ENCODE results near the gene PIR. TPM values are rescaled to one million over a fixed set of nuclear protein-coding genes. Genes with fewer than 3 reads are reported as not detected.

Gene PIR
- total and polyA plus RNA-seq, 12 donors: 11.9 to 48.6 (median 21.4) TPM

DNA sequence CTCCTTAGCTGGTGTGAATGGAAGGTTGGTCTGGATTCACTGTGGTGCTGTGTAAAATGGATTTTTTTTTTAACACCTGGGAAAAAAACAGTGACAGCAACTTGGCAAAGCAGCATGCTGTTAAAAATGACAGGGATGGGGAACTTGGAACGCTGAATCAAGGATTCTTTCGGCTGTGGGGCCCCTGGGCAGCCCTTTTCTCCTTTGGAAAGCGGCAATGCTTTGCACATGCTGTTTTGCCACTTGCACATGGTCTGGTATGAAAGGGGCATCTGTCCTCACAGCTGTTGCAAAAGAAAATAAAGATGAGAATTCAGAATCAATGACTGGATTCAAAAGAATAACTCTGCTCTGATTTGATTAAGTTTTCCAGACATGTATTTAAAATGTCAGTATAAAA, 147.2 kb downstream of the PIR start:
- Histone ChIP-seq H3K4me3 (no peak overlapping the region), H3K9me3 (replicated peaks in 1 of 3) (no peaks in the 10 kb centered on the region), H3K27me3 (no peaks in the 10 kb centered on the region), H3K4me1 (replicated peaks in 1 of 2) (no peaks in the 10 kb centered on the region), H3K36me3 (replicated peaks in 1 of 2) (no peaks in the 10 kb centered on the region), H3K27ac (no peak overlapping the region)
- WGBS, 4 donors: 81 to 93% (median 87%) methylated on average over 3 of the region's 3 CpGs
- intact Hi-C loops (cut with DNase I): loop anchor here in 1 of 2 donors (5.0 kb wide), 1 partner anchor 121 kb away; no protein-coding TSS in a partner anchor
- TF ChIP-seq, protein P1, sequence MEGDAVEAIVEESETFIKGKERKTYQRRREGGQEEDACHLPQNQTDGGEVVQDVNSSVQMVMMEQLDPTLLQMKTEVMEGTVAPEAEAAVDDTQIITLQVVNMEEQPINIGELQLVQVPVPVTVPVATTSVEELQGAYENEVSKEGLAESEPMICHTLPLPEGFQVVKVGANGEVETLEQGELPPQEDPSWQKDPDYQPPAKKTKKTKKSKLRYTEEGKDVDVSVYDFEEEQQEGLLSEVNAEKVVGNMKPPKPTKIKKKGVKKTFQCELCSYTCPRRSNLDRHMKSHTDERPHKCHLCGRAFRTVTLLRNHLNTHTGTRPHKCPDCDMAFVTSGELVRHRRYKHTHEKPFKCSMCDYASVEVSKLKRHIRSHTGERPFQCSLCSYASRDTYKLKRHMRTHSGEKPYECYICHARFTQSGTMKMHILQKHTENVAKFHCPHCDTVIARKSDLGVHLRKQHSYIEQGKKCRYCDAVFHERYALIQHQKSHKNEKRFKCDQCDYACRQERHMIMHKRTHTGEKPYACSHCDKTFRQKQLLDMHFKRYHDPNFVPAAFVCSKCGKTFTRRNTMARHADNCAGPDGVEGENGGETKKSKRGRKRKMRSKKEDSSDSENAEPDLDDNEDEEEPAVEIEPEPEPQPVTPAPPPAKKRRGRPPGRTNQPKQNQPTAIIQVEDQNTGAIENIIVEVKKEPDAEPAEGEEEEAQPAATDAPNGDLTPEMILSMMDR (IDR thresholded peaks at IDR 0.05): no peak
- TF ChIP-seq POLR2A (IDR thresholded peaks at IDR 0.05): no peak
- DNase-seq: no peak

DNA sequence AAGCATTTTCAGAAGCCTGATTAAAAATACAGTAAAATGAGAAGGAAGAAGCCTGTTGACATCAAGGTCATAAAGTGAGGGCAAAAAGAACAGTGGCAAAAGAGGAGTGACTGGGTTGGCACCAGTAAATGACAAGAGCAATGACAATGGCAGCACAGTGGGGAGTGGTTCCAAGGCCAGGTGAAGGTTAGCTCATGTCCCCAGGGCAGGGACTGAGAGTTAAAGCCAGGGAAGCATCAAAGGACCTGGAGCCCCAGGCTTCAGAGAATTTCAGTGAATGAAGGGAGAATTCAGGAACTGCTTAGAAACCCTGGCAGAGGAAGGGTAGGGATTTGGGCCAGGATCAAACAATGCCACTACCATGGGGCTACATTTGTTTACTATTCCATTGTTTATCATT, 149.0 kb downstream of the PIR start:
- no peaks in the 10 kb centered on the region for H3K9me3 ChIP-seq (replicated peaks in 1 of 3)
- no peaks in the 10 kb centered on the region for H3K4me1 ChIP-seq (replicated peaks in 1 of 2)
- intact Hi-C loops (cut with DNase I): no loop called here
- no peaks in the 10 kb centered on the region for H3K36me3 ChIP-seq (replicated peaks in 1 of 2)
- H3K27ac ChIP-seq: no peak overlapping the region
- no peaks in the 10 kb centered on the region for H3K27me3 ChIP-seq
- no peak overlapping the region for H3K4me3 ChIP-seq
- TF ChIP-seq, protein P1 (IDR thresholded peaks at IDR 0.05): no peak
- no peak for TF ChIP-seq POLR2A (IDR thresholded peaks at IDR 0.05)
- peak in 2 of 7 donors; percentile 30 to 42 for DNase-seq

DNA sequence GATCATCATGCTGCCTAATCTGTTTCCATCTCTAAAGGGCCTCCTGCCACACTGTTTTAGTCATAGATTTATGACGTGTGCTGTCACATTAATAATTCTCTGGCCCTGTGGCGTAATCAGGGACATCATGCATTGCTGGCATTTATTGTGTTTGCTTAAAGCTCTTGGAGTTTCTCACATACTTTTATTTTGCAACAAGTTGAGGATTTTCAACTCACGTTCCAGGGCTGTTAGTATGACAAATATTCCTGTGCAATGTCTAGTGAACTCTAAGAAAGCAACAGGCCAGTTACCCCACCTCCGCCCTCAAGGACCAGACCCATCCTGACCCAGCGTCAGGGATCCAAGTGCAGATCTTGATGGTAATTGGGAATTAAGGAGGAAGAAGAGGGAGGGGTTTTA, 150.1 kb downstream of the PIR start:
- intact Hi-C loops (cut with DNase I): no loop called here
- H3K9me3 ChIP-seq (replicated peaks in 1 of 3): no peaks in the 10 kb centered on the region
- WGBS, 4 donors: 43 to 48% (median 46%) methylated on average over 3 to 5 of the region's 5 CpGs

DNA sequence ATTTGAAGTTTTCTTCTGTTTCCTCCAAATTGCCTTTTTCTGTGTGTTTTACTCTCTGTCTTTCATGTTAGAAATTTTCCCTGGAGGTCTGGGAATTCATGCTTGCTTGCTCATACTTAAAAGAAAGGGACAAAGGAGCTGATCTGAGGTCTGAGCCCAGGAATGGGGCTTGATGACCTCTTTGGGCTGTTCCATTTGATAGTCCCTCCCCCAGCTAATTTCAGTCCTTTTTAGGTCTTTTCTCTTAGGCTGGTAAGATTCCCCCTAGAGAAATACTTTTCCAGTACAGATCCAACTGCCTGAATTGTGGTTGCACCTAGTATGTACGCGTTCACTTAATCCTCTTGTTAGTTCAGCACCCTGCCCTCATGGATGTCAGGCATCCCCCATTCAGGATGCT, 152.3 kb downstream of the PIR start:
- no peak overlapping the region for H3K27ac ChIP-seq
- H3K36me3 ChIP-seq (replicated peaks in 1 of 2): no peaks in the 10 kb centered on the region
- 78 to 100% (median 89%) methylated on average over 2 of the region's 2 CpGs for WGBS, 4 donors
- no peaks in the 10 kb centered on the region for H3K9me3 ChIP-seq (replicated peaks in 1 of 3)
- H3K27me3 ChIP-seq: no peaks in the 10 kb centered on the region
- H3K4me3 ChIP-seq: no peak overlapping the region
- intact Hi-C loops (cut with DNase I): no loop called here
- no peaks in the 10 kb centered on the region for H3K4me1 ChIP-seq (replicated peaks in 1 of 2)
- no peak for DNase-seq
- TF ChIP-seq, protein P1 (IDR thresholded peaks at IDR 0.05): no peak
- TF ChIP-seq POLR2A (IDR thresholded peaks at IDR 0.05): no peak

More for the DNA sequence above, 150.1 kb downstream of the PIR start:
- no peak overlapping the region for H3K4me3 ChIP-seq
- DNase-seq: peak in 4 of 7 donors; percentile 26 to 59 (median 44)
- no peaks in the 10 kb centered on the region for H3K4me1 ChIP-seq (replicated peaks in 1 of 2)
- H3K27ac ChIP-seq: peak overlapping the region in 1 of 5 donors; percentile 22
- no peak for TF ChIP-seq POLR2A (IDR thresholded peaks at IDR 0.05)
- no peaks in the 10 kb centered on the region for H3K36me3 ChIP-seq (replicated peaks in 1 of 2)
- H3K27me3 ChIP-seq: no peaks in the 10 kb centered on the region

DNA sequence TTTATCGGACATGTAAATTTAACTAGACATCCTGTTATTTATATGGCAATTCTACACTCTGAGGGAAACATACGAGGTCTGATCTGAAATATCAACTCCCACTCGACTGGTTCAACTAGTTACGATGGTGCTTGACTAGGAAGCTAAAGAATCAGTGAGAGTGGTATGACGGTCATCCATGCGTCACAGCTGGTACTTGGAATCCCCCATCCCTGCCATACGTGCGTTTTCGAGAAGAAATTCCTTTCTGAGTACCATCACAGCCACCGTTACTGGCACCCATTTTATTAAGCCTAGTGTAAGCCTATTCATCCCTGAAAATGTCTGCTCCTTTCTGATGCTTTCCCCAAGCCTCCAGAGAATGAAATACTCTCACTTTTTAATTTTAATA, 157.1 kb downstream of the PIR start:
- no peak for TF ChIP-seq POLR2A (IDR thresholded peaks at IDR 0.05)
- TF ChIP-seq, protein P1 (IDR thresholded peaks at IDR 0.05): no peak
- DNase-seq: peak in 5 of 7 donors; percentile 25 to 63 (median 37)
- Histone ChIP-seq H3K36me3 (replicated peaks in 1 of 2) (peaks cover 0 to 7% of the 10 kb centered on the region in 2 donors), H3K27me3 (no peaks in the 10 kb centered on the region), H3K4me3 (peak overlapping the region in 1 of 4 donors; percentile 73), H3K4me1 (replicated peaks in 1 of 2) (no peaks in the 10 kb centered on the region), H3K9me3 (replicated peaks in 1 of 3) (no peaks in the 10 kb centered on the region), H3K27ac (peak overlapping the region in 2 of 5 donors; percentile 64 to 65)
- WGBS, 4 donors: 0 to 47% (median 15%) methylated on average over 9 to 10 of the region's 10 CpGs
- intact Hi-C loops (cut with DNase I): no loop called here

All from adrenal gland (tissue), 12 donors.